Measurements from ENCODE around the gene B3GALNT1.

B3GALNT1 gene, protein sequence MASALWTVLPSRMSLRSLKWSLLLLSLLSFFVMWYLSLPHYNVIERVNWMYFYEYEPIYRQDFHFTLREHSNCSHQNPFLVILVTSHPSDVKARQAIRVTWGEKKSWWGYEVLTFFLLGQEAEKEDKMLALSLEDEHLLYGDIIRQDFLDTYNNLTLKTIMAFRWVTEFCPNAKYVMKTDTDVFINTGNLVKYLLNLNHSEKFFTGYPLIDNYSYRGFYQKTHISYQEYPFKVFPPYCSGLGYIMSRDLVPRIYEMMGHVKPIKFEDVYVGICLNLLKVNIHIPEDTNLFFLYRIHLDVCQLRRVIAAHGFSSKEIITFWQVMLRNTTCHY

DNA sequence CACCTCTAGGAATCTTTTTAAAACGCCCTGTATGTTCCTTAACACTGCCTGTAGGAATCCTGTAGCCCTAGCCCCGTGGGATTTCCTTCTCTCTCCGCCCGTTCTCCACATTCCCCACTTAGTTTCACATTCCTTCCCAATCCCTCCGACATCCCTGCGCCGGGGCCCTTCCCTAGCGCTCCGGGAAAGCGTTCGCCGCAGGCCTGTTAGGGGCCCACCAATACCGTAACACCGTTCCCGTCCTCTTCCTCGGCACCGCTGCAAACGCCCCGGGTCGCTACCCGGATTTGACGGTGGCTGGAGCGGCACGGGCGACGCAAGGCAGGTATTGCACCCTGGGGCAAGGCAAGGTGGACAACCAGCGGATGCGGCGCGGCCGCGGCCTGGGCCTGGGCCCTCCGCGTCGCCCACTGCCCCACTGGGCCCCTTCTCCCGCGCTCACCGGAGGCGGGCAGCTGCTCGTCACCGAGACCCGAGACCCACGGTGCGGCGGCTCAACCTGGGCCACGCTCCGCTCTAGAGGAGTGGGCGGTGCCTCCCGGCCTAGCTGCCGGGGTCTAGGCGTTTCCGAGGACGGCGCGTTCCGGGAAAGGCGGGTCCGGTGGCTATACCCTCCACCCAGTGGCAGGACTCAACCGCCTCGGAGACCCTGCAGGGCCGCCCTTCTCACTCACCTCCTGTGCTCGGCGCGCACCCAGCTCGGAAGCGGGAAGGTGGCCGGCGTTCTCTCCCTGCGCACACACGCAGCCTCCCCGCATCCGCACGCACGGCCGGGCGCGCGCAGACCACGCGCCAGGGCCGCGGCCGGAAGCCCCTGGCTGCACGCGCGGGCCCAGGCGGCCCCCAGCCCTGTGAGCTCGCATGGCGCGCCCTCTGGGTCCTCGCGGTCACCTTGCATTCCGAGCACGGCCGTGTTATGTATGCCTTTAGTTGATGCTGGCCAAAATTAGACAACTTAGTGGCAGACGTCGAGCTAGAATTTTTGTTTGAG is at the start of gene B3GALNT1:
Gene B3GALNT1, minus strand, starts transcription at position 789 of the 991 bp plus-strand sequence. CDS start 18,595 bp downstream, outside the sequence.
- no peak for DNase-seq

DNA sequence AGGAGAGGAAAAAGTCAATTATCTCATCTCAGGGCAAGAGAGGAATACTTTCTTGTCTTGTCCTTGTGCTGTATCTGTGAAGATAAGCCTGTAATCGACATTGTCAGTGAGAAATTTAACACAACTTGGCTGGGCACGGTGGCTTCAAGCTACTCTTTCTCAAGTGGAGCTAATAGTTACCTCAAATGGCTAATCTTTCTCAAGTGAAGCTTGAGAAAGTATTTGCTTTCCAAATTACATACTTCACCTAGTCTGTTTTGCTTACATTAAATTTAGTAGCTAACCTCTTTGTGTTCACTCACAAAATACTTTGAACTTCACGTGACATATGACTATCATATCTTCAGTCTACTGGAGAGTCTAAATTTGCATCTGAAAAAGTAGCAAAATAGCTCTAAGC is 48.3 kb upstream of the B3GALNT1 start:
- DNase-seq = no peak

DNA sequence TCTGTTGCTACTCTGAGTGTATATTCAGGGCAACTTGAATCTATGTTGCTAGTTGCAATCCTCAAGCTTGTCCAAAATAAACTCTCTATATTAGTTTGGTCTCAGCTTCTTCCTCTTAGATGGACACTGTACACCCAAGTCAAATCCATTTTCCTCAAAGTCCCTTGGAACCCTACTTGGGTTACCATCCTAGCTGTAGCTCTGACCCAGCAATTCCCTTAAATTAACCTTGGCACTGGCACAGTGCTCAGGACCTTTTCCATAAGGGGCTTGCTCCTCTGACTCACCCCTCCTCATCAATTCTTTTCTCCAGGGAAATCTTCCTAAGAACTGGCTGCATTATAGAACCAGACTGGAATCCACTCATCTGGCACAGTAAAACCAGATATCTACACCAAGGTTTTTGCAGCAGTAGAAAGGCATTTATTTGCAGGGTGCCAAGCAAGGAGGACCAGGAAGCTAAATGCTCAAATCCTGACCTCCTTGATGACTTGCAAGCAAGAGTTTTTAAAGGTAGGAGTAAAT is 44.9 kb upstream of the B3GALNT1 start:
- no peak for DNase-seq

DNA sequence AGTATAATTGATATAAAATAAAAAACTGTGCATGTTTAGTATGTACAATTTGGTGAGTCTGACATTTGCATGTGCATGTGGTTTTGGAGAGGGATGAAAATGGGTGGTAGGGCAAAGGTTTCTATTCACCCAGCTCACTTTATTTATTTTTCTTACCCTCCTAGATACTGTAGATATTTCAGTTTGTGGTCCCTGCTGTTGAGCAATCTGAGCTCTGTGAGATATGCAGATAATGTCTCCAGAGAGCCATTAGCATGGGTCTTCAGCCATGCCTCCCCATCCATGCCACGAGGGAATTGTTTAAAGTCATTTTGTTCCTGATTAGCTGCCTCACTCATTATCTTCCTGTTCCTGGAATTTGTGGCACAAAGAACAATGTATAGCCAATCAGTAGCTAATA is 44.4 kb upstream of the B3GALNT1 start:
- DNase-seq = no peak

- no peak for DNase-seq
These were observed 43.8 kb upstream of the B3GALNT1 start for GRCh38 chr3:161148832-161149475.

DNA sequence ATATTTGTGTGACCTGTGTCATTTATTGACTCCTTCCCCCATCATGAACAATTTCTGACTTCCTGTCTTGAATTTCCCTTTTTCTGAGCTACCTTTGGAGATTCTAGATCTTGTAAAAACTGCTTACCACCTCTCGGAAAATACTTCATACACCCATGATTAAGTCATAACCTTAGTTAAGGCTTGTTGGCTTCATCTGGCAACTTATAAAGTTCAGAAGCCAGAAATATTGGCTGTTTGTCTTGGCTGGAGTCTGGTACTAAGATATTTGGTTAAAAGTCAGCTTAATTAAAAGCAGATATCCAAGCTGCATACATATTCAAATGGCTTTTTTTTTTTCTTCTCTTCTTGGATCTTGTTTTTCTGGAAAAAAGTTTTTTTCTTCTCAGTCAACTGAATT is 37.3 kb upstream of the B3GALNT1 start:
- DNase-seq = no peak

- no peak for DNase-seq
These were observed 34.5 kb upstream of the B3GALNT1 start for GRCh38 chr3:161139686-161140085.

- DNase-seq = no peak
These were observed 32.1 kb upstream of the B3GALNT1 start for GRCh38 chr3:161137260-161137659.

GRCh38 chr3:161132391-161132790 is 27.2 kb upstream of the B3GALNT1 start:
- no peak for DNase-seq

DNA sequence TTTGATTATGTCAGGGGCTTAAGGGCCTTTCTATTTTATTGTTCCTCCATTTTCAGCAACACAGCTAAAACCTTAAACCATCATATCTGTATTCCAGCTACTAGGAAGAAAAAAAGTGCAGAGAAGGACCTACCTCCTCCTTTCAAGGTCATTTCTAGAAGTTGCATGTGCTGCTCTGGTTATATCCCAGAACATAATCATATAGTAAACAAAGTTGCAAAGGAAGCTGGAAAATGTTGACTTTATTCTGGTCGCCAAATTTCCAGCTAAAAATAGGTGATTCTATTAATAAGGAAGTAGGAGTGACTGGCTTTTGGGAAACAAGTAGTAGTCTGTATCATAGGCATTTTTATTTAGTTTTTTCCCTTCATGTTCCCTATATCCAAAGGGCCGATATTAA is 21.3 kb upstream of the B3GALNT1 start:
- DNase-seq = no peak

GRCh38 chr3:161117646-161118045 is 12.5 kb upstream of the B3GALNT1 start:
- DNase-seq = no peak

GRCh38 chr3:161108840-161109239 is 3.7 kb upstream of the B3GALNT1 start:
- DNase-seq = no peak

GRCh38 chr3:161107311-161107710 is 2.2 kb upstream of the B3GALNT1 start:
- DNase-seq = no peak

DNA sequence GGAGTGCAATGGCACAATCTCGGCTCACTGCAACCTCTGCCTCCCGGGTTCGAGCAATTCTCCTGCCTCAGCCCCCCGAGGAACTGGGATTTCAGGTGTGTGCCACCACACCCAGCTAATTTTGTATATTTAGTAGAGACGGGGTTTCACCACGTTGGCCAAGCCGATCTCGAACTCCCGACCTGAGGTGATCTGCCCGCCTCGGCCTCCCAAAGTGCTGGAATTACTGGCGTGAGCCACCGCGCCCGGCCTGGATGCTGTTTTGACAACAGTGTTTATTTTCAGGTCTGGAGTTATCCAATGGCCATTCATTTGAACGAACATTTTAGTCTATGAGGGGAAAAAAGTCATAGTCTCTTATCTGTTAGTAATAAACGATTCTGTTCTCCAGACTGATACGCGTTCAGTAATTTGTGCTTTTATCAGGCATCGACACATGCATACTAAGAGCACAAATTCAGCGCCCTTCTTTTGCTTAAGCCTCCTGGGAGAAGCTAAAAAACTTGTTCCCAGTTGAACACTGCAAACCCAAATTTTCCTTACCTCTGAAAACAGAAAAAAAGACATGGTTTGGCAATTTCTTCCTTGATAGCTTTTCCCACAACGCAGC is 1.3 kb downstream of the B3GALNT1 start:
- DNase-seq = no peak

GRCh38 chr3:161101609-161102008 is 3.5 kb downstream of the B3GALNT1 start:
- no peak for DNase-seq

DNA sequence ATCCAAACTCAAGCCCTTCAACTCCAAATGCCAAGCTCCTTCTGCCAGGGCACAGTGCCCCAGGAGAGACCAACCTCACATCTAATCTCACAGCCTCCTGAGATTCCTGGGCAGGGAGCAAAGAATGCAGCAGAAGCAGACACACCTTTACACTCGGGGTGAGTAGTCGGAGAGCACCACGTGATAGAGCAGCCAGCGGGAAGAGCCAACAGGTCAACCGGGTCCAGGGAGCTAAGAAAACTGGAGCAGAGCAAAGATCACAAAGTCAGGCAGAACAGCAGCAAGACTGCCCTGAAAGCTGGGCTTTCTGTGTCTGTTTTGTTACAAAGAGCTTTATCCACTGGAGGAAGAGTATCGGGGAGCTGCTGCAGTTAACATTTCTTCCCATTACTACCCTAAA is 4.2 kb downstream of the B3GALNT1 start:
- DNase-seq = no peak

DNA sequence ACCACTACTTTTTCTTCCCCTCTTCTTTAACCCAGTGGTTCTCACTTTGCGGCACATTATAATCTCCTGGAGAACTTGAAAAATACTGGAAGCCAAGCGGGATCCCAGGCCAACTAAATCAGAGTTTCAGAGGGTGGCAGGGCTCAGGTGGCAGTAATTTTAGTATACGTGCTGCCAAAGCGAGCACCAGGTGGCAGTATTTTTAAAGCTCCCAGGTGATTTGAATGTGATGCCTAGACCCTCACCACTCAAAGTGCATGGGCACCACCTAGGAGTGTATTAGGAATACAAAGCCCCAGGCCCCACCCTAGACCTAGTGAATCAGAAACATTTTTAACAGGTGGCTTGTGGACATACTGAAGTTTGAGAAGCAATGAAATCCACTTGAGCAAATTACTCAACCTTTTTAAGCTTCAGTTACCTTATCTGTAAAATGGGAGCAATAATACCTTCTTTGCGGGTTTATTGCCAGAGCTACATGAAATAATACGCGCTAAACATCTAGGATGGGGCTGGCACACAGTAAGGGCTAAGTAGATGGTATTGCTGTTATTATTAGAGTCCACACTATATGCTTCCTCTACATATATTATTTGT is 8.3 kb downstream of the B3GALNT1 start:
- DNase-seq = peak; percentile 26

GRCh38 chr3:161093895-161094294 is 11.3 kb downstream of the B3GALNT1 start:
- no peak for DNase-seq

DNA sequence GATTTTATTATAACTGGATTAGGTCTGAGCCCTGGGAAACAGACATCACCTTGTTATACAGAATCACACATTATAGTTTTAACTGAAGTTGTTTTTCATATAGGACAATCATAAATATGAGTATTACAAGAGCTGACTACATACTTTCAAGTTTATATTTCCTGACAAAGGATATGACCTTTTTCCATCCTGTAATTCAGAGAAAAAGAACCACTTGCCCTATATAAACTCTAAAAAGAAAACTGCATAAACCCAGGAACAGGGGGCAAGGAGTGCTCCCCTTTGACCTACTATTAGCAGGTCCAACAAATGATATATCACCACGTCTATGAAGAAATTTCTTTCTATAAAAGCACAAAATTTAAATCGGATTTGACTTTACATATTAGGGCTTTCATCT is 20.9 kb downstream of the B3GALNT1 start:
- DNase-seq = no peak

GRCh38 chr3:161083131-161083530 is 22.0 kb downstream of the B3GALNT1 start:
- no peak for DNase-seq

- DNase-seq = no peak
These were observed 23.1 kb downstream of the B3GALNT1 start for GRCh38 chr3:161082063-161082462.

DNA sequence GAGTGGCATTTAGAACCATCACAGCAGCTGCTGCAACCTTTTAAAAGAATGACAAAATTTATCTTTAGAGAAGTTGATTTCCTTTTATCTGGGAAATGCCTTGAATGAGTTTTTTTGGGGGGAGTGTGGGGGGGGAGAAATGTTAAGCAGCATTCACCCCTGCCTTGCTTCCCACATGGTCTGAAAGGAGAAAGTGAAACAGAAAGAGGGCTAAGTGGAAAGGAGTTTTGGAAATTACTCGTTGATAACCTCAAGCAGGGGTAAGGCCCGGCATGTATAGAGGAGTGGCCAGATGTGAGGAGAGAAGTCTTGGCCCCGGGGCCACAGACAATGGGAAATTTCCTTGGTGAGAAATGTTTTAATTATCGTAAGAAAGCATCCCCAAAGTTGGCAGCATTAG is 23.5 kb downstream of the B3GALNT1 start:
- DNase-seq = no peak
